Transverse colon (tissue), 3 donors: ENCODE data around the gene TMEM107.

ENCODE experiments used
- CTCF ChIP-seq, 5 experiments: fragments of 200-600 bp in 3 of 5; fragments of 450-650 bp in 2 of 5; sonication (generic) in 3 of 5; IDR thresholded peaks; 1 replicate in 2 of 5; 2 replicates in 3 of 5; pipeline ENCODE4 v1.5.1; 2016 to 2017; ENCODE audit warnings: antibody characterized with exemption in 5 of 5, inconsistent platforms in 3 of 5, mild to moderate bottlenecking in 2 of 5, moderate library complexity in 1 of 5
- POLR2A ChIP-seq: fragments of 450-650 bp; IDR thresholded peaks from one replicate; pipeline ENCODE4 v1.6.1; 2016; ENCODE audit warnings: antibody characterized with exemption, mild to moderate bottlenecking, moderate library complexity

- TF ChIP-seq CTCF (IDR thresholded peaks at IDR 0.05) (no peak), POLR2A (peak; percentile 100)
These were observed 19.8 kb downstream of the TMEM107 start for GRCh38 chr17:8156246-8156992.
